HEK293T (cell line): Measurements from ENCODE around the gene JARID2.
A peak's percentile ranks its signal among the peaks of the same experiment; 100 is the strongest.

Source experiments
- CTCF ChIA-PET: fragments of 350-600 bp; formaldehyde crosslinking; extraction: SDS; loops from one replicate; lab custom pipeline; 2021; ENCODE audit warnings: antibody characterized with exemption, inconsistent platforms; lab: Yijun Ruan, JAX
- POLR2A ChIA-PET: fragments of 350-600 bp; formaldehyde crosslinking; extraction: SDS; loops from one replicate; lab custom pipeline; 2020; ENCODE audit warnings: antibody characterized with exemption, inconsistent platforms; lab: Yijun Ruan, JAX
- DNase-seq: peaks from one replicate; pipeline ENCODE4 v3.0.0; 2012; ENCODE audit warnings: mixed read lengths; ENCODE audit errors: extremely low spot score
- ARNT ChIP-seq: fragments of 450-650 bp; IDR thresholded peaks from 2 replicates; pipeline ENCODE4 v1.6.1; 2017; ENCODE audit warnings: mild to moderate bottlenecking
- BHLHE40 ChIP-seq: fragments of 450-650 bp; IDR thresholded peaks from 2 replicates; pipeline ENCODE4 v1.6.1; 2016; ENCODE audit warnings: mild to moderate bottlenecking, moderate library complexity, borderline replicate concordance
- CTBP1 ChIP-seq: fragments of 450-650 bp; IDR thresholded peaks from 2 replicates; pipeline ENCODE4 v1.6.1; 2016; ENCODE audit warnings: borderline replicate concordance
- ELF4 ChIP-seq: fragments of 450-650 bp; IDR thresholded peaks from 2 replicates; pipeline ENCODE4 v1.6.1; 2017; ENCODE audit warnings: antibody characterized with exemption
- FOXA1 ChIP-seq: fragments of 450-650 bp; IDR thresholded peaks from 2 replicates; pipeline ENCODE4 v1.6.1; 2016; ENCODE audit warnings: mild to moderate bottlenecking
- FOXK2 ChIP-seq: fragments of 450-650 bp; IDR thresholded peaks from 2 replicates; pipeline ENCODE4 v1.6.1; 2016; ENCODE audit warnings: mild to moderate bottlenecking
- FOXM1 ChIP-seq: fragments of 450-650 bp; IDR thresholded peaks from 2 replicates; pipeline ENCODE4 v1.6.1; 2017; ENCODE audit warnings: mild to moderate bottlenecking, borderline replicate concordance
- HDGF ChIP-seq: fragments of 450-650 bp; IDR thresholded peaks from 2 replicates; pipeline ENCODE4 v1.6.1; 2017; ENCODE audit warnings: antibody characterized with exemption, borderline replicate concordance
- L3MBTL2 ChIP-seq: fragments of 450-650 bp; conservative IDR thresholded peaks from 2 replicates; pipeline ENCODE4 v1.6.1; 2016; ENCODE audit warnings: mild to moderate bottlenecking
- LEF1 ChIP-seq: fragments of 450-650 bp; IDR thresholded peaks from 2 replicates; pipeline ENCODE4 v1.6.1; 2017; ENCODE audit warnings: mild to moderate bottlenecking, borderline replicate concordance
- NFRKB ChIP-seq: fragments of 450-650 bp; IDR thresholded peaks from 2 replicates; pipeline ENCODE4 v1.6.1; 2016; ENCODE audit warnings: mild to moderate bottlenecking, moderate library complexity
- PKNOX1 ChIP-seq: fragments of 450-650 bp; IDR thresholded peaks from 2 replicates; pipeline ENCODE4 v1.6.1; 2016
- SP1 ChIP-seq: fragments of 450-650 bp; IDR thresholded peaks from 2 replicates; pipeline ENCODE4 v1.6.1; 2017
- SUZ12 ChIP-seq: fragments of 450-650 bp; IDR thresholded peaks from 2 replicates; pipeline ENCODE4 v1.6.1; 2016; ENCODE audit warnings: mild to moderate bottlenecking
- TARDBP ChIP-seq: fragments of 450-650 bp; IDR thresholded peaks from 2 replicates; pipeline ENCODE4 v1.6.1; 2016
- ZNF384 ChIP-seq: fragments of 450-650 bp; IDR thresholded peaks from 2 replicates; pipeline ENCODE4 v1.6.1; 2016

JARID2 gene

DNA sequence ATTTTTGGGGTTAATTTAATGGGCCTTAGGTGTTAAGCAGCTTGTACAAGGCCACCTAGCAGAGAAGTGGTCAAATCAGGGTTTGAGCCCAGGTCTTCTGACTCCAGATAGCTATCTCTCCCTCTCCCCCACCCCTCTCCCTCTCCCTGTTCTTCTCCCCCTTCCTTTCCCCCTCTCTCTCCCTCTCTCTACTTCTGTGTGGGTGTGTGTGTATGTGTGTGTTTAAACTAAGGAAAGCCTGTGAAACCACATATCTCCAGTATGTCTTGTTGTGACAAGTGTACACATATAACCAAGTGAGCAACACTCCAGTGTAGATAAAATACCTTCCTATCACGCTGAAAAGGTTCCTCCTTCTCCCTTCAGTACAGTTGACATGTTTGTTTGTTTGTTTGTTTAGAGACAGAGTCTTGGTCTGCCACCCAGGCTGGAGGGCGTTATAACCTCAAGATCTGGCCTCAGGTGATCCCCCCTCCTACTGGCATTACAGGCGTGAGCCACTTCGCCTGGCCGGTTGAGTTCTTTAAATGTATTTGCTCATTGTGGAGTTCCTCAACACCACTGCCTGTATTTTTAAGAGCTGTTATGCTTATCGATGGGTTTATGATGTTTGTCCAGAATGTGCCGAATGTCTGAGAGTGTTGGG is 140.4 kb downstream of the JARID2 start:
- CTCF ChIA-PET: no interaction called here
- POLR2A ChIA-PET: no interaction called here
- TF ChIP-seq FOXM1: no peak
- TF ChIP-seq LEF1: no peak
- no peak for TF ChIP-seq FOXA1
- no peak for TF ChIP-seq ELF4
- no peak for TF ChIP-seq PKNOX1
- TF ChIP-seq NFRKB: no peak
- TF ChIP-seq SUZ12: no peak
- TF ChIP-seq FOXK2: no peak
- TF ChIP-seq ZNF384: no peak
- no peak for TF ChIP-seq TARDBP
- no peak for TF ChIP-seq L3MBTL2
- DNase-seq: no peak

DNA sequence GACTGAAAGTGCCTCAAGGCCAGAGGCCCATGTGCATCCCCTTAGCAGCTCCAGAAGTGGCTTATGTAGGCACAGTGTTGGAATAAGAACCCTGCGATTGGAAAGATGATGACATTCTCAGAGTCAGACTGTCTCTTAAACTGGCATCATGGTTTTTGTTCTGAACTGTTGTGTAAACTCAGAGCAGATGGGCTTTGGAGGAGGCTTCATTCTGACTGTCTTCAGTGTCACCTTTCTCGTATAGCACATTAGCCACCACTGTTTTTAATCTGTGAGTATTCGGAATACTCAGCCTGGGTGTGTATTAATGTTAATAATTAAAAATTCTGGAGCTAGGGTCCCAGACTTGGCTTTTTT is 140.9 kb downstream of the JARID2 start:
- ChIA-PET CTCF (no interaction called here), POLR2A (interaction anchor here (0.7 kb wide), 1 partner anchor 75 kb away, joined by 3 read pairs; no protein-coding TSS in a partner anchor)
- DNase-seq: no peak
- TF ChIP-seq FOXK2: no peak
- TF ChIP-seq ZNF384: no peak
- TF ChIP-seq NFRKB: no peak
- TF ChIP-seq SP1: no peak
- no peak for TF ChIP-seq ELF4
- no peak for TF ChIP-seq FOXA1
- no peak for TF ChIP-seq PKNOX1
- no peak for TF ChIP-seq FOXM1
- no peak for TF ChIP-seq ARNT
- no peak for TF ChIP-seq TARDBP
- TF ChIP-seq L3MBTL2: no peak
- TF ChIP-seq HDGF: no peak
- TF ChIP-seq SUZ12: no peak
- no peak for TF ChIP-seq LEF1
- TF ChIP-seq BHLHE40: no peak

DNA sequence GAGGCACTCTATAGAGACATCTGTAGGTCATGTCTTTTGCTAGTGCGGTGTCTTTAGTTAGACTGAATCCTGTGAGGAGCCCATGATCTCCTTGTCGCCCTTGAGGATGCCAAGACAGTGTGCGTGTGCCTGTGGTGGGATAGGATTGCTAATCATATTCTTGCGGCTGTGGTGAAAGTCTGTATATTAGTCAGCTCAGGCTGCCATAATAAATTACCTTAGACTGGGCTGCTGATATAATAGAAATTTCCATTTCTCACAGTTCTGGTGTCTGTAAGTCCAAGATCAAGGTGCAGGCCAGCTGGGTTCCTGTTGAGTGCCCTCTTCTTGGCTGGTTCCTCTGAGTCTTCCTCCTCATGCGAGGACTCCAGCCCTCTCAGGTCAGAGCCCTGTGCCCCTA is 141.2 kb downstream of the JARID2 start:
- CTCF ChIA-PET: interaction anchor here (0.6 kb wide), 1 partner anchor 1120 kb away, joined by 4 read pairs; no protein-coding TSS in a partner anchor

GRCh38 chr6:15389084-15389764 is 143.4 kb downstream of the JARID2 start:
- TF ChIP-seq SUZ12 (no peak), ZNF384 (no peak), LEF1 (no peak), SP1 (no peak)
- POLR2A ChIA-PET: interaction anchor here (0.6 to 1.4 kb wide), 4 partner anchors 11 to 555 kb away, joined by 3 to 7 read pairs (median 3); no protein-coding TSS in a partner anchor
- CTCF ChIA-PET: interaction anchor here (0.7 to 1.7 kb wide), 10 partner anchors 8 to 924 kb away, joined by 3 to 7 read pairs (median 4); no protein-coding TSS in a partner anchor
- no peak for DNase-seq

More for the DNA sequence above, 141.2 kb downstream of the JARID2 start:
- TF ChIP-seq ARNT (no peak), L3MBTL2 (no peak), FOXA1 (no peak), CTBP1 (no peak), FOXK2 (no peak), PKNOX1 (no peak), NFRKB (no peak), ELF4 (no peak), HDGF (no peak), SUZ12 (no peak), LEF1 (no peak), ZNF384 (no peak), BHLHE40 (no peak), TARDBP (no peak), FOXM1 (no peak)
- no peak for DNase-seq
- POLR2A ChIA-PET: interaction anchor here (0.7 kb wide), 1 partner anchor 75 kb away, joined by 3 read pairs; no protein-coding TSS in a partner anchor

DNA sequence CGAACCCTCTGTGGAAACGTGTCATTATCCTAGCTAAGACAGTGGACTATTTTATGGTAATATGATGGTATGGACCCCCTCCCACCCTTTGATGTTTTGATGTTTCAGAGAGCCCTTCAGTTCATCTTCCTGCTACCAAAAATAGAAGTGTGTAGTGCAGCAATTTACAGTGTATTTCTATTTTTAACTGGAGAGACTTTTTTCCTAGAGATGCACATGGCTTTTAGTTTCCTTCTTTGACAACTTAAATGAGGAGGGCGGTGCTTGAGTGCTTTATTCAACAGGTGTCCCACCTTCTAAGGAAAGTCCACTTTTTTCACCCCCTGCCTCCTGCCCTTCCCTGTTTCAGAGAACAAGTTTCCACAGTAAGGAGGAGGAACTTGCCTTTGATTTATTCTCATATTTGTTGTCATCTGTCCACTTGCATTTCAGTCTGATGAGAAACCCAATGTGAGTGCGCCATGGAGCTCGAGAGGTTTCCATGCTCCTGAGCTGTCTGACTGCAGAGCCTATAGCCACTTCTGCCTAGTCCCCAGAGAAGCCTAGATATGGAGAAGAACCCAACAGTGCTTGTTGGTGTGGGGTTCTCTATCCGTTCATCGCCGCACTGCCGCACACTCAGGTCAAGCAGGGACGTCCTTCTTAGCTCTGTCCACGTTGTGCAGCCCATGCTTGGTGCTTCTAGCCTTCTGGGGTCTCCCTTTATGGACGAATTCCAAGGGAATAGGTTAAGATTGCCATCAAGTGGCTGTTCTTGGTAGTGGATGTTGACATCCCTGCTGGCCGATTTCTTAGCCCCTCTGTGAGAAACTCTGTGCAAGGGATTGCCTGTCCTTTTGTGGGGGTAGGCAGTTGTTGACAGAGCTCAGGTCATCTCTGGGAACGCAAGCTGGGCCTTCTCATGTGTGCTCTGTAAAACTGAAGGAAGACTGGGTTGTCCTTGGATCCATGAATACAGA is 144.2 kb downstream of the JARID2 start:
- POLR2A ChIA-PET: interaction anchor here (0.6 to 1.4 kb wide), 3 partner anchors 10 to 556 kb away, joined by 3 to 7 read pairs (median 3); no protein-coding TSS in a partner anchor
- CTCF ChIA-PET: interaction anchor here (0.6 to 1.8 kb wide), 17 partner anchors 9 to 925 kb away, joined by 3 to 7 read pairs (median 4); no protein-coding TSS in a partner anchor
- TF ChIP-seq SP1 (no peak), ZNF384 (no peak), FOXA1 (no peak), TARDBP (no peak), FOXK2 (no peak), NFRKB (no peak), L3MBTL2 (no peak), BHLHE40 (no peak), FOXM1 (no peak), PKNOX1 (no peak), ELF4 (no peak), LEF1 (no peak), ARNT (no peak), SUZ12 (no peak), HDGF (no peak), CTBP1 (no peak)
- DNase-seq: peak; percentile 70
